ENCODE measurements around the gene KCNJ1.

Gene KCNJ1

GRCh38 chr11:128830290-128831173 is 36.6 kb downstream of the KCNJ1 start:
- peak overlapping the region; percentile 59 for H3K4me2 ChIP-seq (ENCODE audit: low read length)

DNA sequence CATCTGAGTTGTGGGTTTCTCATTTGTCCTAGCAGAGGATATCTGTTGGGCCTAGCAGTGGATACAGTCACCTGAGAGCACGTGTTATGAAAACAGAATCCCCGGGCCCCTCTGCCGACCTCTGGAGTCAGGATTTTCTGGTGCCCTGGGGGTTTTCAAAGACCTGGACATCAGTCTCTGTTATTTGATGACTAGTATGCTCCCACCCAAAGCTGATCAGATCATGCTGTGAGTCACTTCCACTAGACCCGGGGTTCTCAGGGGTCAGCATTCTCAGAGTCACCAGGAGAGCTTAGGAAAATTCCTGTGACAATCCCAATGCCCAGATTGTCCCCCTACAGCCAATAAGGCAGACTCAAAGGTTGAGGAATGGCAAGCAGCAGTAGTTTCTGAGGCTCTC is 38.7 kb downstream of the KCNJ1 start:
- no peaks in the 10 kb centered on the region for H3K36me3 ChIP-seq (replicated peaks; ENCODE audit: low read depth, low read length)
- no peak overlapping the region for H3K4me3 ChIP-seq (ENCODE audit: low read length)
- H3K79me2 ChIP-seq (ENCODE audit: low read length): no peaks in the 10 kb centered on the region
- H2AFZ ChIP-seq (ENCODE audit: low read depth, low read length): no peak overlapping the region
- no peaks in the 10 kb centered on the region for H3K27me3 ChIP-seq (ENCODE audit: low read depth, low read length)
- no peaks in the 10 kb centered on the region for H4K20me1 ChIP-seq (ENCODE audit: insufficient read depth, low read length)
- no peaks in the 10 kb centered on the region for H3K9me3 ChIP-seq (ENCODE audit: insufficient read depth, low read length)
- H3K9ac ChIP-seq (ENCODE audit: low read length): no peak overlapping the region
- H3K4me2 ChIP-seq (ENCODE audit: low read length): no peak overlapping the region
- TF ChIP-seq EZH2phosphoT487 (IDR thresholded peaks at IDR 0.05; ENCODE audit: low read depth) (no peak), CTCF (IDR thresholded peaks at IDR 0.05; ENCODE audit: low read depth, low read length) (no peak)
- no peak overlapping the region for H3K27ac ChIP-seq (ENCODE audit: low read length)
- H3K4me1 ChIP-seq (ENCODE audit: low read length): peaks cover 22% of the 10 kb centered on the region

More at GRCh38 chr11:128830290-128831173, 36.6 kb downstream of the KCNJ1 start:
- H3K4me1 ChIP-seq (ENCODE audit: low read length): peaks cover 22% of the 10 kb centered on the region
- no peaks in the 10 kb centered on the region for H3K9me3 ChIP-seq (ENCODE audit: insufficient read depth, low read length)
- H3K36me3 ChIP-seq (replicated peaks; ENCODE audit: low read depth, low read length): no peaks in the 10 kb centered on the region
- H4K20me1 ChIP-seq (ENCODE audit: insufficient read depth, low read length): no peaks in the 10 kb centered on the region
- no peak overlapping the region for H3K27ac ChIP-seq (ENCODE audit: low read length)
- no peaks in the 10 kb centered on the region for H3K79me2 ChIP-seq (ENCODE audit: low read length)
- H2AFZ ChIP-seq (ENCODE audit: low read depth, low read length): peak overlapping the region; percentile 8
- TF ChIP-seq EZH2phosphoT487 (IDR thresholded peaks at IDR 0.05; ENCODE audit: low read depth) (no peak), CTCF (IDR thresholded peaks at IDR 0.05; ENCODE audit: low read depth, low read length) (no peak)
- H3K9ac ChIP-seq (ENCODE audit: low read length): peak overlapping the region; percentile 19
- H3K4me3 ChIP-seq (ENCODE audit: low read length): peak overlapping the region; percentile 41
- H3K27me3 ChIP-seq (ENCODE audit: low read depth, low read length): no peaks in the 10 kb centered on the region

DNA sequence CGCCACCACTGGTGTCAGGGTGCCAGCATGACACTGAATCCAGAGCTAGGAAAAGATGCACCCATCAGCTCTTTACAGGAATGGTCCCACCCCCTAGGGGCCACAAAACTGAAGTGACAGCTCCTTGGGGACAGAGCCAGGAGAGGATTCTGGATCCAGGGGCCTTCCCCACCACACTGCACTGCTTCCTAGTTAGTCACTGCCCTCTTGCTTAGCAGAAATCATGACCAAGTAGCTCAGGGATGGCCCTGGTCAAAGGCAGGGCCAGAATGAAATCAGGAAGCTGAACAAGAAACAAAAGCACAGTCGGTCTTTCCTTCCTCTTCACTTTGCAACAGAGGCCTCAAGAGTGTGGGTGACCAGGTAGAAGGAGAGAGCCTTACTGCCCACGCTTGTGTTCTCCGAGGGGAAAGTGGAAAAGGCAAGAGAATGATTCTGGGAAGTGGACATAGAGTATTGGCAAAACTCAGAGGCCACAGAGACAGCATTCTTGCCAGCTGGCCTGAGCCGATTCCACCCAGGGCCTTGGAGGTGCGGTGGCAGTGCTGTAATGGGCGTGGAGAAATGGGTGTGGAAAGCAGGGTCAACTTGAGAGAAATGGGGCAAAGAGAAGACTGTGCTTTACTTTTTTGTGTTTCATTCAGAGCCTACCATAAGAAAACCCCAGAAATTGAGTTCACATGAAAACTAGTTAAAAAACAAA is 39.8 kb downstream of the KCNJ1 start:
- no peaks in the 10 kb centered on the region for H3K9me3 ChIP-seq (ENCODE audit: insufficient read depth, low read length)
- H3K9ac ChIP-seq (ENCODE audit: low read length): no peak overlapping the region
- no peak overlapping the region for H3K27ac ChIP-seq (ENCODE audit: low read length)
- H3K4me1 ChIP-seq (ENCODE audit: low read length): peaks cover 19% of the 10 kb centered on the region
- no peaks in the 10 kb centered on the region for H4K20me1 ChIP-seq (ENCODE audit: insufficient read depth, low read length)
- H3K36me3 ChIP-seq (replicated peaks; ENCODE audit: low read depth, low read length): no peaks in the 10 kb centered on the region
- no peak overlapping the region for H3K4me3 ChIP-seq (ENCODE audit: low read length)
- no peak overlapping the region for H3K4me2 ChIP-seq (ENCODE audit: low read length)
- no peak overlapping the region for H2AFZ ChIP-seq (ENCODE audit: low read depth, low read length)
- no peaks in the 10 kb centered on the region for H3K79me2 ChIP-seq (ENCODE audit: low read length)
- H3K27me3 ChIP-seq (ENCODE audit: low read depth, low read length): no peaks in the 10 kb centered on the region
- TF ChIP-seq CTCF (IDR thresholded peaks at IDR 0.05; ENCODE audit: low read depth, low read length) (no peak), EZH2phosphoT487 (IDR thresholded peaks at IDR 0.05; ENCODE audit: low read depth) (no peak)
